ENCODE data around the gene CERS6.

CERS6 gene

GRCh38 chr2:168565112-168565511, 109.0 kb downstream of the CERS6 start:
- in situ Hi-C loops (cut with HindIII; ENCODE audit: low sequenced_read_pairs), result no loop called here
- TF ChIP-seq CTCF (IDR thresholded peaks at IDR 0.05; ENCODE audit: low read depth, low read length), result no peak
- H3K4me3 ChIP-seq (ENCODE audit: low read depth, low read length), result no peak overlapping the region
- peak; percentile 47 for DNase-seq (ENCODE audit: low read depth, low spot score)

GRCh38 chr2:168565512-168565911, 109.4 kb downstream of the CERS6 start:
- no peak for TF ChIP-seq CTCF (IDR thresholded peaks at IDR 0.05; ENCODE audit: low read depth, low read length)
- DNase-seq (ENCODE audit: low read depth, low spot score), result no peak
- H3K4me3 ChIP-seq (ENCODE audit: low read depth, low read length), result no peak overlapping the region
- in situ Hi-C loops (cut with HindIII; ENCODE audit: low sequenced_read_pairs), result no loop called here

GRCh38 chr2:168566974-168567665, 111.0 kb downstream of the CERS6 start:
- no peak for TF ChIP-seq CTCF (IDR thresholded peaks at IDR 0.05; ENCODE audit: low read depth, low read length)
- H3K4me3 ChIP-seq (ENCODE audit: low read depth, low read length), result no peak overlapping the region
- in situ Hi-C loops (cut with HindIII; ENCODE audit: low sequenced_read_pairs), result no loop called here
- DNase-seq (ENCODE audit: low read depth, low spot score), result no peak

GRCh38 chr2:168567836-168568235, 111.8 kb downstream of the CERS6 start:
- H3K4me3 ChIP-seq (ENCODE audit: low read depth, low read length), result no peak overlapping the region
- no peak for TF ChIP-seq CTCF (IDR thresholded peaks at IDR 0.05; ENCODE audit: low read depth, low read length)
- in situ Hi-C loops (cut with HindIII; ENCODE audit: low sequenced_read_pairs), result no loop called here
- no peak for DNase-seq (ENCODE audit: low read depth, low spot score)

- in situ Hi-C loops (cut with HindIII; ENCODE audit: low sequenced_read_pairs), result no loop called here
- DNase-seq (ENCODE audit: low read depth, low spot score), result peak; percentile 42
- H3K4me3 ChIP-seq (ENCODE audit: low read depth, low read length), result no peak overlapping the region
- no peak for TF ChIP-seq CTCF (IDR thresholded peaks at IDR 0.05; ENCODE audit: low read depth, low read length)
Measured at GRCh38 chr2:168568476-168569267, 112.6 kb downstream of the CERS6 start.

GRCh38 chr2:168571061-168571460, 115.0 kb downstream of the CERS6 start:
- no peak overlapping the region for H3K4me3 ChIP-seq (ENCODE audit: low read depth, low read length)
- no peak for TF ChIP-seq CTCF (IDR thresholded peaks at IDR 0.05; ENCODE audit: low read depth, low read length)
- in situ Hi-C loops (cut with HindIII; ENCODE audit: low sequenced_read_pairs), result no loop called here
- DNase-seq (ENCODE audit: low read depth, low spot score), result peak; percentile 33
